Muscle layer of colon (tissue), 2 donors: ENCODE results near the gene HPGDS.

Source experiments
- H3K27ac ChIP-seq: one replicate; pipeline ENCODE4 v1.7.0; 2013; ENCODE audit warnings: low read depth, mild to moderate bottlenecking, low read length, moderate library complexity
- H3K27me3 ChIP-seq, 2 donors: one replicate each; pipeline ENCODE4 v1.7.0; 2013; ENCODE audit warnings: low read length in 2 of 2, mild to moderate bottlenecking in 2 of 2; ENCODE audit not compliant: insufficient read depth in 2 of 2, control insufficient read depth in 1 of 2
- H3K36me3 ChIP-seq: one replicate; pipeline ENCODE4 v1.7.0; 2013; ENCODE audit warnings: mild to moderate bottlenecking, low read length; ENCODE audit not compliant: insufficient read depth
- H3K4me1 ChIP-seq: one replicate; pipeline ENCODE4 v1.7.0; 2013; ENCODE audit warnings: mild to moderate bottlenecking, low read length; ENCODE audit not compliant: insufficient read depth
- H3K4me3 ChIP-seq, 2 donors: one replicate each; pipeline ENCODE4 v1.7.0; 2013; ENCODE audit warnings: low read length in 2 of 2, low read depth in 1 of 2, mild to moderate bottlenecking in 1 of 2, moderate library complexity in 1 of 2
- H3K9ac ChIP-seq: one replicate; pipeline ENCODE4 v1.7.0; 2013; ENCODE audit warnings: low read length
- H3K9me3 ChIP-seq: one replicate; pipeline ENCODE4 v1.7.0; 2013; ENCODE audit warnings: mild to moderate bottlenecking, low read length
- donor health status: abdominal sarcoma.
- donor health status: Adenocarcinoma of cecum.

HPGDS gene

GRCh38 chr4:94284889-94285288 lies 57.7 kb downstream of the HPGDS start:
- Histone ChIP-seq H3K27ac (no peak overlapping the region), H3K9ac (no peak overlapping the region), H3K4me3 (no peak overlapping the region), H3K9me3 (no peaks in the 10 kb centered on the region), H3K27me3 (no peaks in the 10 kb centered on the region), H3K4me1 (no peaks in the 10 kb centered on the region), H3K36me3 (peaks cover 26% of the 10 kb centered on the region)

- Histone ChIP-seq H3K9me3 (no peaks in the 10 kb centered on the region), H3K36me3 (peaks cover 22% of the 10 kb centered on the region), H3K9ac (no peak overlapping the region), H3K27ac (no peak overlapping the region), H3K27me3 (no peaks in the 10 kb centered on the region), H3K4me3 (no peak overlapping the region), H3K4me1 (no peaks in the 10 kb centered on the region)
Observed at GRCh38 chr4:94278781-94279180, 63.9 kb downstream of the HPGDS start.

GRCh38 chr4:94277534-94277933 lies 65.1 kb downstream of the HPGDS start:
- no peak overlapping the region for H3K9ac ChIP-seq
- H3K27ac ChIP-seq: no peak overlapping the region
- H3K9me3 ChIP-seq: no peaks in the 10 kb centered on the region
- H3K4me1 ChIP-seq: no peaks in the 10 kb centered on the region
- H3K4me3 ChIP-seq: no peak overlapping the region
- peaks cover 24% of the 10 kb centered on the region for H3K36me3 ChIP-seq
- no peaks in the 10 kb centered on the region for H3K27me3 ChIP-seq

DNA sequence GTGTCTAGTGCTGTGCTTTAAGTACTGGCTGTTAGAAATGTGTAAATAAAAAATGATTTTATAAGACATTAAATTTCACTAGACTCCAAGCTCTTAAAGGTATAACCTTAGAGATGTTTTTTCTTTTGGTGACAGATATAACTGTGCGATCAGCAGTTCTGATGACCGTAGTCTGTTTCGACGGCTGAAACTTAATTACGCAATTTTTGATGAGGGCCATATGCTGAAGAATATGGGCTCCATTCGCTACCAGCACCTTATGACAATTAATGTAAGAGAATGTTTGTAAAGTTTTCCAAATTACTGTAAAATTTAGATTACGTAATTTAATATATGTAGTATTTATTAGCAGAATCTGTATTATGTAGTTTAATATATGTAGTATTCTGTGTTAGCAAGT lies 66.4 kb downstream of the HPGDS start:
- Histone ChIP-seq H3K27ac (no peak overlapping the region), H3K4me3 (no peak overlapping the region), H3K9ac (no peak overlapping the region), H3K36me3 (peaks cover 25% of the 10 kb centered on the region), H3K9me3 (no peaks in the 10 kb centered on the region), H3K4me1 (no peaks in the 10 kb centered on the region), H3K27me3 (no peaks in the 10 kb centered on the region)

DNA sequence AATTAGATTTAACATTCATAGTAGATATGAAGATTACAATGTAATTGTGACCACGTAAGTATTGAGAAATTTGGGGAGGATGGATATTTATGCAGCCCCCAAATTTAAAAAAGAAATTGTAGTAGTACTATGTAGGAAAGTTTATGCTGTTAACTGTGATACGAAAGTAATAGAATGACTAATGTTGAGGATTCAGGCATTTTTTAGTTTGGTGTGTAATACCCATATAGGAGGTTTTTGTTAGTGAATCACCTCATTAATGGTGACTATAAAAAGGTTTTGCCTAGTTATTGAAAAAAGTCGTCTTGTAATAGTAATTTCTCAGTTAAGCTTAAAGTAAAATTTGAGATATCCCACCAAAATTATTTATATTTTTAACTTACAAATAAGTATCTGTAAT lies 67.7 kb downstream of the HPGDS start:
- Histone ChIP-seq H3K4me1 (no peaks in the 10 kb centered on the region), H3K9me3 (no peaks in the 10 kb centered on the region), H3K27me3 (no peaks in the 10 kb centered on the region), H3K4me3 (no peak overlapping the region), H3K36me3 (peaks cover 22% of the 10 kb centered on the region), H3K27ac (no peak overlapping the region), H3K9ac (no peak overlapping the region)

DNA sequence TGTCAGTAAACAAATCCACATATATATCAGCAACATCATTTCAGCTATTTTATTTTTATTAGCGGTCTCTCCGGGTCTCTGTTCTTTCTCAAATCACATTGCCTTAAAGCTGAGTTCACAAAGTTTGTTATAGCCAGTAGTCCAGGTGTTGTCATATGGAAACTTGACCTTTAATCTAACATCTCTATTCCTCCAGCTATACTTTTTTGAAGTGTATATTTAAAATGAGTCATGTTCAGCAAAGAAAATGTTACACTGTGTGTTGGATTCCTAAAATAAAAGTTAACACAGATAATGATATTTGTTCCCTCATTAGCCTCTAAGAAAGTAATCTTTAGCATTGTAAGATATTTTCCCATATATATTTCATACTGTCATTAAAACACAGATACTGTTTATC lies 71.4 kb downstream of the HPGDS start:
- H3K9ac ChIP-seq: no peak overlapping the region
- no peaks in the 10 kb centered on the region for H3K27me3 ChIP-seq
- no peaks in the 10 kb centered on the region for H3K4me1 ChIP-seq
- H3K9me3 ChIP-seq: no peaks in the 10 kb centered on the region
- H3K36me3 ChIP-seq: peaks cover 13% of the 10 kb centered on the region
- H3K27ac ChIP-seq: no peak overlapping the region
- no peak overlapping the region for H3K4me3 ChIP-seq

GRCh38 chr4:94267037-94267436 lies 75.6 kb downstream of the HPGDS start:
- H3K27me3 ChIP-seq: no peaks in the 10 kb centered on the region
- peaks cover 10% of the 10 kb centered on the region for H3K36me3 ChIP-seq
- H3K9me3 ChIP-seq: no peaks in the 10 kb centered on the region
- H3K4me3 ChIP-seq: no peak overlapping the region
- H3K4me1 ChIP-seq: no peaks in the 10 kb centered on the region
- H3K27ac ChIP-seq: no peak overlapping the region
- H3K9ac ChIP-seq: no peak overlapping the region

GRCh38 chr4:94262163-94263016 lies 80.2 kb downstream of the HPGDS start:
- H3K36me3 ChIP-seq: peaks cover 7% of the 10 kb centered on the region
- no peaks in the 10 kb centered on the region for H3K9me3 ChIP-seq
- no peaks in the 10 kb centered on the region for H3K27me3 ChIP-seq

DNA sequence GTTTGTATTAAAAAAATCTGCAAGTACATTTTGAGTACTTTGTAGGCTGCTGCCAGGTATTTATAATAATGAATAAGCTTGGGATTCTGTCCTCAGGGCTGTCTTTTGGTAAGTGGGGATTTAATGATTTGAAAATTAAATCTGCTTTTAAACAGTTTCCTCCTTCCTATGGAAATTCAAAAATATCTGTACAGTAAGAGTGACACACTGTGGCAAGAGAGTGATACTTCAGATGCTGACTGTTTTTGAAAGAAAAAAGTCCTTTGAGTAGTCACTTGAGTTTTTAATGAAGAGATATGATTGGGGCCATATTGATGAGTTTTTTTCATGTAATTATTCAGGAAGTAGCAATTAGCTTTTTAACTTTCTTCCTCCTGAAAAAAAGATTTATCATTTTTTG lies 85.8 kb downstream of the HPGDS start:
- Histone ChIP-seq H3K9ac (no peak overlapping the region), H3K27ac (no peak overlapping the region), H3K36me3 (peaks cover 22% of the 10 kb centered on the region)

More at GRCh38 chr4:94262163-94263016, 80.2 kb downstream of the HPGDS start:
- no peak overlapping the region for H3K9ac ChIP-seq
- H3K4me1 ChIP-seq: no peaks in the 10 kb centered on the region
- H3K4me3 ChIP-seq: no peak overlapping the region
- H3K27ac ChIP-seq: no peak overlapping the region

GRCh38 chr4:94256144-94256783 lies 86.4 kb downstream of the HPGDS start:
- H3K4me3 ChIP-seq: no peak overlapping the region
- no peaks in the 10 kb centered on the region for H3K9me3 ChIP-seq
- H3K27ac ChIP-seq: no peak overlapping the region
- H3K36me3 ChIP-seq: peaks cover 22% of the 10 kb centered on the region
- no peak overlapping the region for H3K9ac ChIP-seq
- H3K27me3 ChIP-seq: no peaks in the 10 kb centered on the region
- no peaks in the 10 kb centered on the region for H3K4me1 ChIP-seq

More for the DNA sequence above, 85.8 kb downstream of the HPGDS start:
- H3K4me1 ChIP-seq: no peaks in the 10 kb centered on the region
- no peaks in the 10 kb centered on the region for H3K27me3 ChIP-seq
- no peak overlapping the region for H3K4me3 ChIP-seq
- H3K9me3 ChIP-seq: no peaks in the 10 kb centered on the region

DNA sequence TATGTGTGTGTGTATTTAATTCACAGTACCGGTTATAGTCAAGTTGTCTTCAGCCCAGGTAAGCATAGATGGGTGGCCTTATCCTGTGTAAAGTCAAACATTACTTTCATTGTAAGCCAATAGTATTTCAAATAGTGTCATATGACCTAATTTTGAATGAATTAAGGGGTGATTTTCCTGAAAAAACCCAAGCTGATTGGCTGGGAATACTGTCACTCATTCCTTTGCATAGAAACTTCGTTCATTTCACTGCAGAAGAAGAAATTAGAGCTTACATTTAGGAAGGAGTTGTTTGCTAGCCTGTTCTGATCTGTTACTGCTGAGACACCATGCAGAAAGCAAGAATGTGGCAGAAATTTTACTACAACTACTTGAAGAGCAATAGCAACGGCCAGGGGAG lies 89.6 kb downstream of the HPGDS start:
- Histone ChIP-seq H3K4me3 (no peak overlapping the region), H3K9ac (no peak overlapping the region), H3K36me3 (peaks cover 23% of the 10 kb centered on the region), H3K9me3 (no peaks in the 10 kb centered on the region), H3K27ac (no peak overlapping the region), H3K27me3 (no peaks in the 10 kb centered on the region), H3K4me1 (no peaks in the 10 kb centered on the region)
